ENCODE results near the gene STRA6.

Gene STRA6

GRCh38 chr15:74226761-74227540 is 24.4 kb upstream of the STRA6 start:
- no peak for DNase-seq (ENCODE audit: low spot score)

- DNase-seq (ENCODE audit: low spot score) = no peak
These were observed 23.3 kb upstream of the STRA6 start for GRCh38 chr15:74225928-74226327.

GRCh38 chr15:74222240-74223119 is 19.9 kb upstream of the STRA6 start:
- DNase-seq (ENCODE audit: low spot score) = no peak

DNA sequence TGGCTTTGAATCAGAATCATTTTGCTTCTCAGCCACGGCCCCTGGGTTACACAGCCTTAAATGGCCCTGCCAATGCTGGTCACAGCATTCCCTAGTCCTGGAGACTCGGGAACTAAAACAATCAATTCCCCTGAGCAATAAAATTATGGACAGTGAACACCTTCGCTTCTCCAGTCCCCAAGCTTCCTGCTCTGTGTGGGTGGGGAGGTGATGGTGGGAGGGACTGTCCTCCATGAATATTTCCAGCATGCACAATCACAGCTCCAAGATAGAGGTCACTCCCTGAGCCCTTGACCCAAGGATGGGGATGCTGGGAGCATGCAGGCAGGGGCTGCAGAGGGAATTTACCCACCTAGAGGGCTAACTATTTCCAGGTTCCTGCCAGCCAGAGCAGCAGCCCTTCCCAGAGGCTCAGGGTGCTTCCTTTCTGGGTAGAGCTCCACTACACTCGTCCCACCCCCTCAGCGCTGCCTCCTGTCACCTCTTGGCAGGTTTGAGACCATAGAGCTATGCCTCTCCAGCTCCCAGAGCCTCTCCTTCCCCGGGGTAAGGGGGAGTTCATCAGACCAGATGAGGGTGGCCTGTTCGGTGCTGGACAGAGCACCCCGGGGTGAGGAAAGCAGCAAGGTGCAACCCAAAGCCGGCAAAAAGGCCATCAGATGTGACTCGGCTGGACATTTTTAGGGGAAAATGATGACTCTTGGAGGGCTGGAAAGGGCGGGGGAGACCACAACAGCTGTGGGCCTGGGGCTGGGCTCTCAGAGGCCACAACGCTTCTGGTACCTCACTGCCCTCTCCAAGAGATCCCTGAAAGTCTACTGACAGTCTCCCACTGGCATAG is 19.0 kb upstream of the STRA6 start:
- no peak for DNase-seq (ENCODE audit: low spot score)

GRCh38 chr15:74220475-74221248 is 18.1 kb upstream of the STRA6 start:
- DNase-seq (ENCODE audit: low spot score) = no peak

DNA sequence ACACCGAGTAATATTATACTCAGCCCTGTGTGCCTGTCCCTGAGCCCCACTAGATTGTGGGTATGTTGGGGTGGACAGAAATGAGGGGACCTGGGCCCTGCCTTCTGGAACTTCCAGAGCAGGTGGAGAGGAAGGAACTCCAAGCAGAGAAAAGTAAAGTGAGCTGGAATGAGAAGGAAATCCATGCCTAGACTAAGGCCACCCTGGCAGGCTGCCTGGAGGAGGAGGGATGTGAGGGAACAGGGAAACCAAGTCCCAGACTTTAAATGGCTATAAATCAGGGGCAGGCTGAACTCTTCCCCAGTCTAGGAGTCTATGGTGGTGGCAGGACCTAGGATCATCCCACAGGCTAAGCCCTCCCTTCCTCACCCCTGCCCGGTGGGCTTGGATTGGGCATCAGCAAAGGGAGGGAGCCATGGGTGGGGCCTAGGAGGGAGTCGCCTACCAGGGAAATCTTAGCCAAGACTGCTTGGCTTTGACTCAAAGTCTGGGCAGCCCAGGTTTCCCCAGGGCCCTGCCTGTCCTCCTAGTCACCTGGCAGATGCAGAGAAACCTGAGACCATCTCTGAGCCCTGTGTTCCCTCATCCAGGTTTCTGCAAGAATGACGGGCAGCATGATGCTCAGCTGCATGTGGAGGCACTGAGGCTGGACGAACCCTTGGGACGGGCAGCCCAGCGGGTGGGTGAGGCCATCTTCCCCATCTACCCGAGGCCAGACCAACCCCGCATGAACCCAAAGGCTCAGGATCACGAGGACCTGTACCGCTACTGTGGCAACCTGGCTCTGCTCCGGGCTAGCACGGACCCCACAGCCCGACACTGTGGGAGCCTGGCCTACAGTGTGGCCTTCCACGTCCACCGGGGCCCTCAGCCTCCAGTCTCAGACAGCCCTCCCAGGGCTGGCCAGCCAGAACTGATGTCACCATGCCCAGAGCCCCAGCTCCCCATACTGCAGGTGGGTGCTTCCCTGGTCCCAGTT is 15.6 kb upstream of the STRA6 start:
- no peak for DNase-seq (ENCODE audit: low spot score)

GRCh38 chr15:74216949-74217348 is 14.4 kb upstream of the STRA6 start:
- no peak for DNase-seq (ENCODE audit: low spot score)

DNA sequence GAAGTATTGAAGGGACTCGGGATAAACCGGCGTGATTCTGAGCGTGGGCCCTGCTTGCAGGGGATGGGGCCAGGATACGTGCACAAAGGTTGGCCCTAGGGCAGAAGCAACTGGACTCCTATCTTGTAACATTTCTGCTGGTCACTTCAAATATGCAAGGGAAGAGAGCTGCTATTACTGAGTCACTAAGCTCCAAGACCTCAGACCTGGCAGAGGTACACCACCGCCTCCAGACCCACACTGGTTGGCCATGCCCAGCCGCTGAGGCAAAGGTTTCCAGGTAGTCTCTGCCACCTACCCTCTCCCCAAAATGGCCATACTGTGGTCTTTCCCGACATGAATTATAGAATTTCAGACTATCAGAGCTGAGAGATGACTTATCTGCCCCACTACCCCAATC is 13.4 kb upstream of the STRA6 start:
- DNase-seq (ENCODE audit: low spot score) = no peak

GRCh38 chr15:74214324-74215021 is 11.9 kb upstream of the STRA6 start:
- no peak for DNase-seq (ENCODE audit: low spot score)

DNA sequence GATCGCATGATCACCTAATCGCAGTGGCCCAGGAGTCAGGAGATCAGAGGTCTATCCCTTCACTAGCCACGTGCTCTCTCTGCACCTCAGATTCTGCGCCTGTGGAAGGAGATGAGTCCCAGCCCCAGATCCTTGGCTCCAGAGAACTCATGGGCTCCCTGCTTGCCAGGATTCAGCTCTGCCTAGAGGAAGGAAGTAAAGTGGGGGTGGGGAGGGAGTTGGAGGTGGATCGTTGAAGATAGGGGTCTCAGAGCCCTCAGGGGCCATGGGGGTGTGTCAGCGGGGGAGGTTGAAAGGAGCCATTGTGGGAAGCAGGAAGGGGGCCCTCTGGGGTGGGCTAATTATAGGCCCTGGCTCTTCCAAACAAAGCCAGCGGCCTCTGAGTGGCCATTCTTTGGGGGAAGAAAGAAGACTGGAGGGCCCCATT is 11.3 kb upstream of the STRA6 start:
- DNase-seq (ENCODE audit: low spot score) = no peak

- no peak for DNase-seq (ENCODE audit: low spot score)
These were observed 9.9 kb upstream of the STRA6 start for GRCh38 chr15:74212494-74212893.

DNA sequence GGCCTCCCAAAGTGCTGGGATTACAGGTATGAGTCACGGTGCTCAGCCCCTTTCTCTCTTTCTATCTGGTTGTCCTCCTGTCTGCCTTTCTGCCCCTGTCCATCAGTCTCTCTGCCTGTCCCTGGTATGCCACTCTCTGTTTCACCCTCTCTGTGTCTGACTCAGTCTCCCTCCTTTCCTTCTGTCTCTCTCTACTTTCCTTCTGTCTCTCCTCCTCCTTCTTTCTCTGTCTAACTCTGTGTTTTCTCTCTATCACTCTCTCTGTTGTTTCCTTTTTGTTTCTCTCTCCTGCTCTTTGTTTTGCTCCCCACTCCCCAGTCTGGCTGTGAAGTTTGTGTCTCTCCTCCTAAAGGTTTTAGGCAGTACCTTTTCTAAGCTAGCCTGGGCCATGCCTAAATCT is 9.1 kb upstream of the STRA6 start:
- no peak for DNase-seq (ENCODE audit: low spot score)

DNA sequence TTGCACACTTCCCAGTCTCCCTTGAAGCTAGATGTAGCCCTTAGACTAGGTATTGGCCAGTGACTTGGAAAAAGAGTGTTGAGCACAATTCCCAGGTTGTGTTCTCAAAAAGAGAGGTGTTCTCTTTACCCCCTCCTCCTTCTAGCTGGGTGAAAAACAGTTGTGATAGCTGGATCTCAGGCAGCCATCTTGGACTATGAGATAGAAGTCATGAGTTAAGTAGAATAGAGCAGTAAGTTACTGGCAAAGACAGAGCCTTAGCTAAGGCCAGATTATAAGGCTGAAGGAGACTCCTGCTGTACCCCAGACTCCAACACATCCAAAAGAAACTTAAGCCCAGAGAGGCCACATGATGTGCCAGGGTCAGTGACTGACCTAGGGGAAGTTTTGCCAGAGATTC is 8.1 kb upstream of the STRA6 start:
- no peak for DNase-seq (ENCODE audit: low spot score)

GRCh38 chr15:74209997-74210671 is 7.5 kb upstream of the STRA6 start:
- DNase-seq (ENCODE audit: low spot score) = no peak

DNA sequence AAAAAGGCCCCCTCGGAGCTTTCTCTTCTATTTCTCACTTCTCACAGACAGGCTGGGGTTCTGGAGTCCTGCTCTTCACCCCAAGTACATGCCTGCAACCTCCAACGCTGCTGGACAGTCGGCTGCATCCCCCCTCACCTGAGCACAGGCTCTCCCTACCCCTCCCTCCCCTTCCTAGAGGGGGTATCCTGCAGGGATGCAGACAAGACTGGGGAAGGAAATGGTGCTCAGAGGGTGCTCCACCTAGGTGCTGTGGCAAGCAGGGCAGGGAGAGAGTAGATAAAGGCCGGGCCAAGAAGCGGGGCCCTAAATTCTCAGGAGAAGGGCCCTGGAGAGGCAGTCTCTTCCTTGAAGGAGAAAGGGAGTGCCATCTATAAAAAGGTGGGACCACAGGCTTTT is 7.0 kb upstream of the STRA6 start:
- no peak for DNase-seq (ENCODE audit: low spot score)

DNA sequence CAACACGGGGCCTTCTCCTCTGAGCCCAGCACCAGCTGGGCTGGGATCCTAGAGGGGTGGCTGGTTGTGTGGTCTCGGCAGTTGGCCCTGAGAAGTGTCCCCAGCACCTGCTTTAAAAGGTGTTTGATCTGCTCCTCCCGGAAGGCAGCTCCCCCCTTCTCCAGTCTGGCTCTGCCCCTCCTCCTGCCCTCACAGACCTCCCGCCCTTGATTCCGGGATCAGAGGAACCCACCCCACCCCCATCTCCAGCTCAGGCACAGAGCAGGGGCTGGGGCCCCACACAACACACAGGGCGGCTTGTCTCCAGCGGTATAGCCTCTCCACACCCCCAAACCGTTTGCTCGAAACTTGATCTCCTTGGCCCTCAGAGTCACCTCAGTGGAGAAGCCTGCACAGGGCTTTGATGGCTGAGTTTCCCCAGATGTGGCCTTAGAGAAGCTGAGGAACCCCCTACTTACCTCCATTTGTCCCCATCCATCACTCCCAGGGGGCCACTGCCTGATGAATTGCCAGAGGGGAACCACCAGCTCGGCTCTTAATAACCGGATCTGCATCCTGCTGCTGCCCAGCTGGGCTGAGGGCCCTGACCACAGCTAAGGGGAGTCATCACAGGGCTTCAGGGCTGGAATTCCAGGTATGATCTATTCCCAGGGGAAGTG is 6.4 kb upstream of the STRA6 start:
- no peak for DNase-seq (ENCODE audit: low spot score)

GRCh38 chr15:74208496-74208895 is 5.9 kb upstream of the STRA6 start:
- DNase-seq (ENCODE audit: low spot score) = no peak

DNA sequence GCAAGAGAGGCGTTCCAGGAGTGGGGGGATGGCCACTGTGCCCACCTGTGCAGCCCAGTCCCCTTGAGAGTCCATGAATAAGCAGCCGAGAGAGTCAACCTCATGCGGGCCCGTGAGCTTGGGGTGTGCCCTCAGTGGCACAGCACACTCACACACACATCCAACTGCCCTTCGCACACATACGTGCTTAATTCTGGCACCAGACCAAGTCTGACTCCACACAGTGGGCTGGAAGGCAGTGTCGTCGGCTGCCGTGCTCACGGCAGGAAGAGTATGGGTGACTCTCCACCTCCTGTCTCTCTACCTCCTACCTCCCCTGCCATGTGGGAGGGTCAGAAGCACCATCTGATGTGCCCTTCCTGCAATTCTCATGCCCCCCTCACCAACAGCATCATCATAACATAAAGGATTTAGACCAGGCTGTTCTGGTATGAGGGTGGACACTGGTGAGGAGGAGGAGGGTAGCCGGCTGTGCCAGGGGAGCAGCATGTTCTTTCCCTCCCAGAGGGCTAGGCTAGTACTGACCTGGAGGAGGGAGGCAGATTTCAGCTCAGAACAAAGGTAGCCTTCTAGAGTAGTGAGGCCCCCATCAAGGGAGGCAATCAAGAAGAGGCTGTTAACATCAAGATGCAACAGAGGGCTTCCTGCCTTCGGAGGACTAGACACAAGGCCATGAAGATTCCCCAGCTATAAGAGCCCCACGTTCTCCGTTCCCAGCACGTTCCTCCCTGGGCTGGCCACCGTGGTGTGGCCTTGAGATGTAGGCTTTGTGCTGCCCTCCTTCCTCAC is 5.3 kb upstream of the STRA6 start:
- no peak for DNase-seq (ENCODE audit: low spot score)

All from HuH-7.5 (cell line).